ENCODE data around the gene TOMM40.
"Not testable (repeated sequence)": the region's sequence is repeated elsewhere in the genome, so short reads cannot be mapped to it uniquely, and the experiment has no call there.

TOMM40 gene

DNA sequence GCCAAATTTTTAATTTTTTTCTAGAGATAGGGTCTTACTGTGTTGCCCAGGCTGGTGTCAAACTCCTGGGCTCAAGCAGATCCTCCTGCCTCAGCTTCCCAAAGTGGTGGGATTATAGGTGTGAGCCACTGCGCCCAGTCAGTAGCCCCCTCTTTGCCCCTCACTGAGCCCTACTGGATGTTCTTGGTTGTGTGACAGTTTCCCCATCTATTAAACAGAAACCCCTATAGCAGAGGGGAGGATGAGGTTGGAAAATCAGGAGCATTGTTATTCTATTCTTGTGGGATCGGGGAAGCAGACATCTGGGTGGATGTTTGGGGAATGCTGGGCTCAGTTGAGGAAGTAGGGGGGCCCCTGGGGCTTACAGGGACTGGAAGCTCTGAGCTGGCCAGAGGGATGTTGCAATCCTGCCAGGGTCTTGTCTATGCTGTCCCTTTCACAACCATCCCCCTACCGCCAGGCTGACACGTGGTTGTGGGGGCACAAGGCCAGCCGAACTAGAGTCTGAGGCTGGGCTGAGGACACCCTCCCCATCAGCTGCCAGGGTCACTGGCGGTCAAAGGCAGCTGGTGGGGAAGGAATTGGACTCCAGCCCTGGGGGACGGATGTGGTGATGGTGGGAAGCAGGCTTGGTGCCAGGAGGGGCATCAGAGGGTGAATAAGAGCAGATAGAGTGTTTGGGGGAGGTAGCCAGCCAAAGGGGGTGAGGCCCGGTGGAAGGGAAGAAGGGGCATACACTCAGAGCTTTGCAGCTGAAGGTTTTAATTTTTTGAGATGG lies 34.2 kb downstream of the TOMM40 start:
- in situ Hi-C loops (cut with MboI; ENCODE audit: low sequenced_read_pairs): no loop called here

DNA sequence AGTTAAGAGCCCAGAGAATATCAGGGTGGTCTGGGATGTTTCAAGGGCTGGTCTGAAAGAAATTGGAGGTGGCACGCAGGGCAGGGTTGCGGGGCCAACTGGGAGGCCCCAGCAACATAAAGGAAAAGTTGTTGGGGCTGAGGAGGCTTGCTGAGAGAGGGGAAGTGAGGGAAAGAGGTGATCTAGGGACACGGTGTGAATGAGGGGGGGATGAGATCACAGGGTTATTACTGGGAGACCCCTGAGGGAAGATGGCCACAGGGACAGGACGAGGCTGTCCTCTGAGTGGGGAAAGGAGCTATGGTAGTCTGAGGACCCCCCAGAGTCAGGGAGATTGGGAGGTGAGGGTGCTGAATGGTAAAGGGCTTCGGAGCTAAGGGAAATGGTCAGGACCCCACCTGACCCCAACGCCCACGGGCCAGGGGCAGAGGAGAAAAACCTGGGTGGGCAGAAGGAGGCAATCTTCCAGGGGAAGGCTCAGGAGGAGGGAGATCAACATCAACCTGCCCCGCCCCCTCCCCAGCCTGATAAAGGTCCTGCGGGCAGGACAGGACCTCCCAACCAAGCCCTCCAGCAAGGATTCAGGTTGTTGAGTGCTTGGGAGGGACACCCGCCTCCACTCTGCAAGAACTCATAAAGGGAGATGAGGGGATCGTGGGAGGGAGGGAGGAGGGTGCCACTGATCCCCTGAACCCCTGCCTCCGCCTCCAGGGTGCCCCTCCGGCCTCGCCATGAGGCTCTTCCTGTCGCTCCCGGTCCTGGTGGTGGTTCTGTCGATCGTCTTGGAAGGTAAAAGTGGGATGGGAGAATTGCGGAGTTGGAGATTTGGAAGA lies 35.4 kb downstream of the TOMM40 start:
- in situ Hi-C loops (cut with MboI; ENCODE audit: low sequenced_read_pairs): not testable (repeated sequence)

DNA sequence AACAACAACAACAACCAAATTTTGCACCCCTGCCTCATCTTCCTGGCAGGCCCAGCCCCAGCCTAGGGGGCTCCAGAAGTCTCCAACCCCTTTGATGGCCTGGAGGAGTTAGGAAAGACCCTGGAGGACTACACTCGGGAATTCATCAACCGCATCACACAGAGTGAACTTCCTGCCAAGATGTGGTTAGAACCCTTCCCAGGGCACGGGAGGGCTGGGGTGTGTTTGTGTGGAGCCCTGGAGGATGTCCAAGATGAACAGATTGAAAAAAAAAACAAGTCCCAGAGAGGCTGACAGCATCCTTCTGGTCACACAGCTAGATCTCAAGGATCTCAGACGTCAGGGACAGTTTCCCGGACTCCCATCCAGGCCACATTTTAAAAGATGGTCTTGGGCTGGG lies 36.7 kb downstream of the TOMM40 start:
- in situ Hi-C loops (cut with MboI; ENCODE audit: low sequenced_read_pairs): no loop called here

DNA sequence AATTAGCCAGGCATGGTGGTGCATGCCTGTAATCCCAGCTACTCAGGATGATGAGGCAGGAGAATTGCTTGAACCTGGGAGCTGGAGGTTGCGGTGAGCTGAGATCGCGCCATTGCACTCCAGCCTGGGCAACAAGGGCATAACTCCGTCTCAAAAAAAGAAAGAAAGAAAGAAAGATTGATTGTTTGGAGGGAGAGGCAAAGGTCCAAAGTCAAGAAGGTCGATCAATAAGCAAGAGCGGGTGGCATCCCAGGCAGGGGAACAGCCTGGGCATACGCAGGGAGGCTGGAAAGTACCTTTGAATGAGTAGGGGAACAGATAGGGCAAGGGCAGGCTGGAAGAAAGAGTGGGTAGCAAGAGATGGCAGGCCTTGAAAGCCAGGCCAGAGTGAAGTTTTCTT lies 39.0 kb downstream of the TOMM40 start:
- in situ Hi-C loops (cut with MboI; ENCODE audit: low sequenced_read_pairs): no loop called here

DNA sequence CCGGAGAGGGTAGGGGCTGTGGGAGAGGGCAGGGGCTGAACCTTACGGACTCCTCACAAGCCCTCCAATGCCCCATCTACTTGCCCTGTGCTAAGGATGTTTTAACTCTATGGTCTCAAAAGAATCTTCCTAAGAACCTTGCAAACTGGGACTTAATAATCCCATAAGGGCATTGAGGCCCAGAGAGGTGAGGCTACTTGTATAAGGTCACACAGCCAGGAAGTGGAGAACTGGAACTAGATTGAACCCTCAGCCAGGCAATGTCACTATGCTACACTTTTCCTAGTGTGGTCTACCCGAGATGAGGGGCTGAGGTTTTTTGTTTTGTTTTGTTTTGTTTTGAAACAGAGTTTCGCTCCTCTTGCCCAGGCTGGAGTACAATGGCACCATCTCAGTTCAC lies 40.5 kb downstream of the TOMM40 start:
- in situ Hi-C loops (cut with MboI; ENCODE audit: low sequenced_read_pairs): no loop called here

DNA sequence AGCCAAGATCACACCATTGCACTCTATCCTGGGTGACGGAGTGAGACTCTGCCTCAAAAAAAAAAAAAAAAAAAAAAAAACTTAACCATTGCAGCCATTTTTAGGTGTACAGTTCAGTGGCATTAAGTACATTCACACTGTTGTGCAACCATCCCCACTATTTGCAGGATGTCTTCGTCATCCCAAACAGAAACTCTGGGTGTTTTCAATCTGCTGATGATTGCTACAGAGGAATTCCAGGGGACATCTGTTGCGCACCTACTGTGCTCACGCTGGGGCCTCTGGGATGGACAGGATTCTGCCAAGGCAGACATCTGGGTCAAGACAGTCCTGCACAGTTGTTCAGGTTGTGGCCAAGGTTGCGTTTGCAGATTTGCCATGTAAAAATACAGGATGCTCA lies 48.6 kb downstream of the TOMM40 start:
- in situ Hi-C loops (cut with MboI; ENCODE audit: low sequenced_read_pairs): no loop called here

DNA sequence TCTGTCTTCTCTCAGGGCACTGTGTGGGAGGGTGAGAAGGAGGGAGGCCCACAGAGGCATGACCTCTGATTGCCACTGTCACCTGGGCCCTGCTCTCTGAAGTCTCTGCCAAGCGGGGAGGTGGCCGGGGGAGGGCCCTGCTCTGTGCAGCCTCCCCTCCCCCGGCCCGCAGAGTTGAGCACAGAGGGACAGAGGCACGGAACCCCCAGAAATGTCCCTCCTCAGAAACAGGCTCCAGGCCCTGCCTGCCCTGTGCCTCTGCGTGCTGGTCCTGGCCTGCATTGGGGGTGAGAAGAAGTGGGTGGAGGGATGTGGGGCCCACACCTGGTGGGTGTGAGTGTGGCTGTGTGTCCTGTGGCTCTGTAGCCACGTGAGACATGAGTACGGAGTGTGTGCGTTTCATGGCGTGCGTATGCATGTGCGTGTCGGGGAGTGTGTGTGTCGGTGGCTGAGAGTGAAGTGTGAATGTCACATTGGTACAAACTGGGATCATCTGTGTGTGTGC lies 51.1 kb downstream of the TOMM40 start, which contains the start of gene APOC4:
TSS of gene APOC4 (plus strand) at position 171 of the 505 bp plus-strand sequence. CDS start at position 212, 41 bp downstream.
- in situ Hi-C loops (cut with MboI; ENCODE audit: low sequenced_read_pairs): no loop called here

DNA sequence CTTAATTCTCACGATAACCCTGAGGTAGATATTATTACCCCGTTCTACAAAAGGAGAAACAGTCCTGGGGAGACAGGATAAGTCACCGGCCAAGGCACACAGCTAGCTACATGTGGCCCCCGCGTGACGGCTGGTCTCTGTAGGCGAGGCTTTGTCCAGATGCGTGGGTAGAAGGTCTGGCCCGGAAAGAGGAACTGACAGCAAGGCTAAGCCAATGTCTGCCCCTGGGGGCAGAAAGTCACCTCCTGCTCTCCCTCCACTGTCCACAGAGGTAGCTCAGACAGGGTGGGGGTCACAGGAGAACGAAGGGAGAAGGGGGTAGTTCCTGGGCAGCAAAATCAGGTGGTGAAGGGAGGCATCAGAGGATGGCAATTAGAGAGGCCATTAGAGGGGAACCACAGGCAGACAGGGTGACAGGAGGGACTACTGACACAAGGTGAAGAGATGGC lies 52.8 kb downstream of the TOMM40 start:
- in situ Hi-C loops (cut with MboI; ENCODE audit: low sequenced_read_pairs): no loop called here

DNA sequence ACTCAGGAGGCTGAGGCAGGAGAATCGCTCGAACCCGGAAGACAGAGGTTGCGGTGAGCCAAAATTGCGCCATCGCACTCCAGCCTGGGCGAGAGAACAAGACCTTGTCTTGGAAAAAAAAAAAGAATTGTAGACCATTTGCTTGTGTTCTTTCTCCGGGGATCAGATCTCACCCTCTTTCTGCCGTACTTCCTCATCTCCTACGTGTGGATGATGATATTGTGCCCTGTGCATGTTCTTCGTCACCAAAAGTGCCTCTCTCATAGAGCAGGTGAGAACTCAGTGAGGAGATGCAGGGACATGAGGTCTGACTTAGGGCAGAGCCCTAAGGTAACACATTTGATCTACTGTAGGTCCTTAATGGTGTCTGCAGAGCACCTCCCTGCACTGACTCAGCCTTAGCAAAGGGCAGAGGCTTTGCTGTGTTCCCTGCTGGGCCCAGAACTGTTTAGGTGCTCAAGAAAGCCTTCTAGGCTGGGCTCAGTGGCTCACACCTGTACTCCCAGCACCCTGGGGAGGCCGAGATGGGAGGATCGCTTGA lies 56.1 kb downstream of the TOMM40 start:
- in situ Hi-C loops (cut with MboI; ENCODE audit: low sequenced_read_pairs): loop anchor here (5.0 kb wide), 1 partner anchor 35 kb away; the partner anchor contains the start of gene APOC1

DNA sequence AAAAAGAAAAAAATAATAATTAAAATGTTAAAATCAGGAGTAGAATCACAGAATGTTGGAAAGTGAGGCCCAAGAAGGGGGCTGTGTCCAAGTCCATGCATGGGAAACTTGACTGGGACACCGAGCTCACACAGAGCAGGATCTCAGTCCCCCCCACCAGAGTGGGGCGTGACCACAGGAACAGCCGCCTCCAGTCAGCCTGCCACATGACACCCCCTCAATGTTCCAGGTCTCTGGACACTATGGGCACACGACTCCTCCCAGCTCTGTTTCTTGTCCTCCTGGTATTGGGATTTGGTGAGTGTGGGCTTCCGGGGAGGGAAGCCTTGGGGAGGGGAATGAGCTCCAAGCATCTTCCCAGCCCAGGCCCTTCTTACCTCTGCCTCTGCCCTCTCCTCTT lies 57.2 kb downstream of the TOMM40 start:
- in situ Hi-C loops (cut with MboI; ENCODE audit: low sequenced_read_pairs): loop anchor here (5.0 kb wide), 1 partner anchor 36 kb away; the partner anchor contains the start of gene APOC1

DNA sequence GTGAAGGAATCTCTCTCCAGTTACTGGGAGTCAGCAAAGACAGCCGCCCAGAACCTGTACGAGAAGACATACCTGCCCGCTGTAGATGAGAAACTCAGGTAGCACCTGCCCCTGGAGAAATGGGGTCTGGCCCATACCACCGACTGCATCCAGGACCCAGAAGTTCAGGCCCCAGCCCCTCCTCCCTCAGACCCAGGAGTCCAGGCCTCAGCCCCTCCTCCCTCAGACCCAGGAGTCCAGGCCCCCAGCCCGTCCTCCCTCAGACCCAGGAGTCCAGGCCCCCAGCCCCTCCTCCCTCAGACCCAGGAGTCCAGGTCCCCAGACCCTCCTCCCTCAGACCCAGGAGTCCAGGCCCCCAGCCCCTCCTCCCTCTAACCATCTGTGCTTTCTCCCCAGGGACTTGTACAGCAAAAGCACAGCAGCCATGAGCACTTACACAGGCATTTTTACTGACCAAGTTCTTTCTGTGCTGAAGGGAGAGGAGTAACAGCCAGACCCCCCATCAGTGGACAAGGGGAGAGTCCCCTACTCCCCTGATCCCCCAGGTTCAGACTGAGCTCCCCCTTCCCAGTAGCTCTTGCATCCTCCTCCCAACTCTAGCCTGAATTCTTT lies 57.8 kb downstream of the TOMM40 start:
- in situ Hi-C loops (cut with MboI; ENCODE audit: low sequenced_read_pairs): loop anchor here (5.0 kb wide), 1 partner anchor 37 kb away; the partner anchor contains the start of gene APOC1

DNA sequence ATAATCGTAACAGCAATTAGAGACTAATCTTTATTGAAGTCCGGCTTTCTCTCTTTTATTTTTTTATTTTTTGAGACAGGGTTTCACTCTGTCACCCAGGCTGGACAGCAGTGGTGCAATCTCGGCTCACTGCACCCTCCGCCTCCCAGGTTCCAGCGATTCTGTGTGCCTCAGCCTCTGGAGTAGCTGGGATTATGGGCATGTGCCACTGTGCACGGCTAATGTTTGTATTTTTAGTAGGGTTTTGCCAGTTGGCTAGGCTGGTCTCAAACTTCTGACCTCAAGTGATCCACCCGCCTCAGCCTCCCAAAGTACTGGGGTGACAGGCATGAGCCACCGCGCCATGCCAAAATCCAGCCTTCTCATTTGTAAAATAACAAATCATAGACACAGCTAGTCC lies 58.5 kb downstream of the TOMM40 start:
- in situ Hi-C loops (cut with MboI; ENCODE audit: low sequenced_read_pairs): loop anchor here (5.0 kb wide), 1 partner anchor 37 kb away; the partner anchor contains the start of gene APOC1

DNA sequence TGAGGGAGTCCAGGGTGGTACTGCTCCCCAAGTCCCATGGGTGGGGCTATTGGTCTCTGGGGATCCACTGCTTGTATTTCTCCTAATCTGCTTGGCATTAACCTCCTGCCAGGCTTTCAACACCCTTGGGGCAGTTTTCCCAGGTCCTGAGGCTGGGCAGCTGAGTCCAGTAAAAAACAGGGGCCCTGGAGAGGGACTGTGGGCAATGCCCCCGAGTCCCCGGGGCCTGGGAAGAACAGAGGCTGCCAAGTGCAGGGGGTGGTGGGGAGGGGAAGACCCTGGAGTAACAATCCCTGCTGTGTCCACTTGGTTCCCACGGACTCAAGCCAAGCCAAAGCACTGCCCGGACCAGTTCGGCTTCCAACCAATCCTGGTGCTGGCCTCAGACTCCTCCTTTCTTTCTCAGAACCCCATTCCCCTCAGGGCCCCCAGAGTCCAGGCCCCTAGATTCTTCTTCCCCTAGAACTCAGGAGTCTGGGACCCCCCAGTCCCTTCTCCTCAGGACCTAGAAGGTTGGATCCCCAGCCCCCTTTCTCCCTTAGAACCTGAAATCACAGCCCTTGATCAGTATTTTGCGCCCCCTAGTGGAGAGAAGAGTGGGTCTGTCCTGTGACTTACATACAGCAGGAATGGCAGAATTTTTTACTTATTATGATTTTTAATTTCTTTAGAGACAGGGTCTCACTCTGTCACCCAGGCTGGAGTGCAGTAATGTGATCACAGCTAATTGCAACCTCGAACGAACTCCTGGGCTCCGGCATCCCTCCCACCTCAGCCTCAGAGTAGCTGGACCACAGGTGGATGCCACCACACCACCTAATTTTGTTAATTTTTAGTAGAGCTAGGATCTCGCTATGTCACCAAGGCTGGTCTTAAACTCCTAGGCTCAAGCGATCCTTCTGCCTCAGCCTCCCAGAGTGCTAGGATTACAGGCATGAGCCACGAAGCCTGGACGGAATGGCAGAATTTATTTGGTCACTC lies 60.4 kb downstream of the TOMM40 start:
- in situ Hi-C loops (cut with MboI; ENCODE audit: low sequenced_read_pairs): no loop called here

All from HL-60/S4 (cell line).